CD14-positive monocyte (primary cell): ENCODE data around the gene FNDC3B. TPM values are rescaled to one million over a fixed set of nuclear protein-coding genes. Genes with fewer than 3 reads are reported as not detected.

Experiments used
- DNase-seq, 3 donors: peaks; one replicate each; pipeline ENCODE4 v3.0.0-alpha.2; 2011 to 2022
- H2AFZ ChIP-seq: 2 replicates; pipeline ENCODE4 v1.6.0; 2012; ENCODE audit warnings: mild to moderate bottlenecking, low read depth, low read length, inconsistent platforms; ENCODE audit not compliant: insufficient read depth, poor library complexity, severe bottlenecking
- H3K27ac ChIP-seq, 2 donors: 1 replicate in 1 of 2; 2 replicates in 1 of 2; pipeline ENCODE4 v1.5.1; 2012 to 2013; ENCODE audit warnings: low read length in 2 of 2, control low read depth in 1 of 2, inconsistent platforms in 1 of 2, low read depth in 1 of 2, mild to moderate bottlenecking in 1 of 2
- H3K27me3 ChIP-seq, 2 donors: one replicate each; pipeline versions ENCODE4 v1.6.0 to v1.6.1; 2011 to 2013; ENCODE audit warnings: low read length in 2 of 2; ENCODE audit not compliant: control insufficient read depth in 2 of 2, insufficient read depth in 2 of 2
- H3K36me3 ChIP-seq, 2 donors: replicated peaks in 1 of 2; 1 replicate in 1 of 2; 2 replicates in 1 of 2; pipeline versions ENCODE4 v1.5.1 to v1.6.1; 2012 to 2013; ENCODE audit warnings: low read length in 2 of 2, control low read depth in 1 of 2, inconsistent platforms in 1 of 2, mild to moderate bottlenecking in 1 of 2; ENCODE audit not compliant: insufficient read depth in 2 of 2, control insufficient read depth in 1 of 2
- H3K4me1 ChIP-seq, 2 donors: 1 replicate in 1 of 2; 2 replicates in 1 of 2; pipeline versions ENCODE4 v1.5.1 to v1.6.1; 2012 to 2013; ENCODE audit warnings: low read length in 2 of 2, control low read depth in 1 of 2, inconsistent platforms in 1 of 2, mild to moderate bottlenecking in 1 of 2, moderate library complexity in 1 of 2; ENCODE audit not compliant: insufficient read depth in 2 of 2, control insufficient read depth in 1 of 2
- H3K4me2 ChIP-seq: replicated peaks from 2 replicates; pipeline ENCODE3; 2012; ENCODE audit warnings: low read length, moderate library complexity, mild to moderate bottlenecking; ENCODE audit not compliant: poor library complexity, severe bottlenecking; ENCODE audit errors: extremely low read depth
- H3K4me3 ChIP-seq, 3 experiments: fragments of 200-600 bp in 1 of 3; sonication (generic) in 1 of 3; replicated peaks in 1 of 3; 1 replicate in 2 of 3; 2 replicates in 1 of 3; pipeline ENCODE4 v1.5.1; 2011 to 2013; ENCODE audit warnings: low read length in 3 of 3, mild to moderate bottlenecking in 3 of 3, control low read depth in 2 of 3, low read depth in 2 of 3, inconsistent platforms in 1 of 3, moderate library complexity in 1 of 3
- H3K79me2 ChIP-seq: 2 replicates; pipeline ENCODE4 v1.6.0; 2012; ENCODE audit warnings: mild to moderate bottlenecking, control low read depth, inconsistent platforms, low read length, moderate library complexity; ENCODE audit not compliant: insufficient read depth
- H3K9ac ChIP-seq: 2 replicates; pipeline ENCODE4 v1.6.0; 2017; ENCODE audit warnings: low read length, mild to moderate bottlenecking; ENCODE audit not compliant: insufficient read depth, poor library complexity, severe bottlenecking
- H3K9me3 ChIP-seq, 2 donors: replicated peaks in 1 of 2; 1 replicate in 1 of 2; 2 replicates in 1 of 2; pipeline versions ENCODE4 v1.5.1 to v1.6.1; 2012 to 2013; ENCODE audit warnings: low read length in 2 of 2, control low read depth in 1 of 2; ENCODE audit not compliant: control insufficient read depth in 1 of 2, insufficient read depth in 1 of 2
- H4K20me1 ChIP-seq: 2 replicates; pipeline ENCODE4 v1.6.0; 2012; ENCODE audit warnings: mild to moderate bottlenecking, low read length, control low read depth, moderate library complexity; ENCODE audit not compliant: insufficient read depth
- H3K27ac Mint-ChIP-seq, 7 donors: one replicate each; pipeline ENCODE4 v1.8.0; 2020; ENCODE audit warnings: mild to moderate bottlenecking in 7 of 7, mixed read lengths in 7 of 7, moderate library complexity in 6 of 7, inconsistent platforms in 2 of 7
- H3K27me3 Mint-ChIP-seq, 3 donors: one replicate each; pipeline ENCODE4 v1.8.0; 2021 to 2022; ENCODE audit warnings: low read depth in 3 of 3, mild to moderate bottlenecking in 3 of 3, mixed read lengths in 3 of 3, moderate library complexity in 3 of 3, inconsistent platforms in 1 of 3
- H3K36me3 Mint-ChIP-seq, 2 donors: one replicate each; pipeline ENCODE4 v1.8.0; 2020; ENCODE audit warnings: mixed read lengths in 2 of 2, inconsistent platforms in 1 of 2, mild to moderate bottlenecking in 1 of 2
- H3K4me1 Mint-ChIP-seq: one replicate; pipeline ENCODE4 v1.8.0; 2020; ENCODE audit warnings: mild to moderate bottlenecking, mixed read lengths
- H3K4me3 Mint-ChIP-seq, 2 donors: one replicate each; pipeline ENCODE4 v1.8.0; 2020; ENCODE audit warnings: mild to moderate bottlenecking in 2 of 2, mixed read lengths in 2 of 2, moderate library complexity in 1 of 2
- H3K9me3 Mint-ChIP-seq, 7 donors: one replicate each; pipeline ENCODE4 v1.8.0; 2020 to 2022; ENCODE audit warnings: mixed read lengths in 7 of 7, mild to moderate bottlenecking in 6 of 7, moderate library complexity in 6 of 7, inconsistent platforms in 2 of 7
- WGBS: methylation state at CpG from one replicate; pipeline ENCODE4 v1.1.5; 2013; ENCODE audit warnings: missing lambda C conversion rate; ENCODE audit not compliant: insufficient coverage; 5-methylcytosine and 5-hydroxymethylcytosine counted together
- intact Hi-C, 2 donors: fragments of 100-400 bp; cut with micrococcal nuclease; formaldehyde crosslinking; loops; one replicate each; pipeline versions ENCODE4 v1.15.0 to v1.15.1; 2023
- polyA plus RNA-seq, 3 donors: library from polyadenylated mRNA; depleted of rRNA in 1 of 3; unstranded in 2 of 3; stranded (reverse) in 1 of 3; fragments of 300-500 nt in 2 of 3; fragments of >200 nt in 1 of 3; fragmentation: Illumina TruSeq in 2 of 3; gene quantifications; 1 replicate in 2 of 3; 2 replicates in 1 of 3; pipeline ENCODE4 v1.2.3, GENCODE V29; 2012 to 2021
- TF ChIP-seq, protein P1 (sequence below): fragments of 200-600 bp; IDR thresholded peaks from one replicate; pipeline ENCODE4 v1.8.0; 2022; ENCODE audit warnings: antibody characterized with exemption, mild to moderate bottlenecking

The FNDC3B gene
- polyA plus RNA-seq, 3 donors, result 19.6 to 36.1 (median 25.7) TPM

DNA sequence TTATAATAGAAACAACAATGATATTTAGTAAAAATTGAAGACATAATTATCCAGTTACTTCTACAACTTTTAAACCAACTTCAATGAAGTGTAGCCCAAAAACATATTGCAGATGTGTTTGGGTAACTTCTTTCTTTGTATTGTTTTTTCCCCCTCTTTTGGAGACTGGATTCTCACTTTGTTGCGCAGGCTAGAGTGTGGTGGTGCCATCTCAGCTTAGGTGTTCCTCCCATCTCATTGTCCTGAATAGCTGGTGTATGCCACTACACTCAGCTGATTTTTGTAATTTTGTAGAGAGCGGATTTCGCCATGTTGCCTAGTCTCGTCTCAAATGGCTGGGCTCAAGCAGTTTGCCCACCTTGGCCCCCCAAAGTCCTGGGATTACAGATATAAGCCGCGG lies 148.1 kb downstream of the FNDC3B start:
- Histone ChIP-seq H3K27me3 (no peaks in the 10 kb centered on the region), H3K9me3 (no peaks in the 10 kb centered on the region), H3K79me2 (peaks cover 98% of the 10 kb centered on the region), H3K9ac (no peak overlapping the region), H3K4me2 (no peak overlapping the region), H3K36me3 (no peaks in the 10 kb centered on the region), H3K4me3 (no peak overlapping the region), H4K20me1 (peaks cover 94% of the 10 kb centered on the region), H3K27ac (peak overlapping the region in 1 of 2 donors; percentile 11), H2AFZ (no peak overlapping the region), H3K4me1 (peaks cover 9 to 12% of the 10 kb centered on the region in 2 donors)
- Mint-ChIP-seq H3K27ac (peak overlapping the region in 2 of 7 donors; percentile 45 to 80), H3K4me1 (peaks cover 31% of the 10 kb centered on the region), H3K27me3 (no peaks in the 10 kb centered on the region), H3K36me3 (peaks cover 12 to 16% of the 10 kb centered on the region in 2 donors), H3K9me3 (no peaks in the 10 kb centered on the region), H3K4me3 (no peak overlapping the region)
- TF ChIP-seq, protein P1, sequence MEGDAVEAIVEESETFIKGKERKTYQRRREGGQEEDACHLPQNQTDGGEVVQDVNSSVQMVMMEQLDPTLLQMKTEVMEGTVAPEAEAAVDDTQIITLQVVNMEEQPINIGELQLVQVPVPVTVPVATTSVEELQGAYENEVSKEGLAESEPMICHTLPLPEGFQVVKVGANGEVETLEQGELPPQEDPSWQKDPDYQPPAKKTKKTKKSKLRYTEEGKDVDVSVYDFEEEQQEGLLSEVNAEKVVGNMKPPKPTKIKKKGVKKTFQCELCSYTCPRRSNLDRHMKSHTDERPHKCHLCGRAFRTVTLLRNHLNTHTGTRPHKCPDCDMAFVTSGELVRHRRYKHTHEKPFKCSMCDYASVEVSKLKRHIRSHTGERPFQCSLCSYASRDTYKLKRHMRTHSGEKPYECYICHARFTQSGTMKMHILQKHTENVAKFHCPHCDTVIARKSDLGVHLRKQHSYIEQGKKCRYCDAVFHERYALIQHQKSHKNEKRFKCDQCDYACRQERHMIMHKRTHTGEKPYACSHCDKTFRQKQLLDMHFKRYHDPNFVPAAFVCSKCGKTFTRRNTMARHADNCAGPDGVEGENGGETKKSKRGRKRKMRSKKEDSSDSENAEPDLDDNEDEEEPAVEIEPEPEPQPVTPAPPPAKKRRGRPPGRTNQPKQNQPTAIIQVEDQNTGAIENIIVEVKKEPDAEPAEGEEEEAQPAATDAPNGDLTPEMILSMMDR, result no peak
- intact Hi-C loops, result no loop called here
- DNase-seq, result no peak
- no CpG with 5 or more reads among the region's 6 CpGs for WGBS

DNA sequence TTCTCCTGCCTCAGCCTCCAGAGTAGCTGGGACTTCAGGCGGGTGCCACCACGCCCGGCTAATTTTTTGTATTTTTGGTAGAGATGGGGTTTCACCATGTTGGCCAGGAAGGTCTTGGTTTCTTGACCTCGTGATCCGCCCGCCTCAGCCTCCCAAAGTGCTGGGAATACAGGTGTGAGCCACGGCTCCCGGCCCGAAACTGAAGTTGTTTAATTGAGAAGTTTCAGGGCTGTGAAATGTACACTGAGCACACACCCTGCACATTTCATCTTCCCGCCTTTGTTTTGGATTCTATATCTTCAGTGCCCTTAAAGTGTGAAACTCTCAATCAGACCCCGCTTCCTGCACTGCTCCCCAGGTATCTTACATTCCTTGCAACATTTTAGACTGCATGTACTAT lies 149.1 kb downstream of the FNDC3B start:
- Mint-ChIP-seq H3K27me3 (no peaks in the 10 kb centered on the region), H3K36me3 (peaks cover 12 to 14% of the 10 kb centered on the region in 2 donors), H3K27ac (peak overlapping the region in 3 of 7 donors; percentile 13 to 58 (median 37)), H3K4me1 (peaks cover 30% of the 10 kb centered on the region), H3K9me3 (no peaks in the 10 kb centered on the region), H3K4me3 (no peak overlapping the region)
- Histone ChIP-seq H3K27ac (no peak overlapping the region), H3K36me3 (no peaks in the 10 kb centered on the region), H2AFZ (no peak overlapping the region), H3K4me1 (peaks cover 12 to 16% of the 10 kb centered on the region in 2 donors), H3K9ac (no peak overlapping the region), H3K79me2 (peaks cover 94% of the 10 kb centered on the region), H3K9me3 (no peaks in the 10 kb centered on the region), H3K27me3 (no peaks in the 10 kb centered on the region), H3K4me3 (no peak overlapping the region), H3K4me2 (no peak overlapping the region), H4K20me1 (peaks cover 90% of the 10 kb centered on the region)
- TF ChIP-seq, protein P1, result no peak
- intact Hi-C loops, result no loop called here
- 93% methylated on average over 5 of the region's 11 CpGs for WGBS
- DNase-seq, result no peak
